Measurements from ENCODE around the gene PRRX2.
"Not testable (repeated sequence)": the region's sequence is repeated elsewhere in the genome, so short reads cannot be mapped to it uniquely, and the experiment has no call there.

PRRX2 gene

DNA sequence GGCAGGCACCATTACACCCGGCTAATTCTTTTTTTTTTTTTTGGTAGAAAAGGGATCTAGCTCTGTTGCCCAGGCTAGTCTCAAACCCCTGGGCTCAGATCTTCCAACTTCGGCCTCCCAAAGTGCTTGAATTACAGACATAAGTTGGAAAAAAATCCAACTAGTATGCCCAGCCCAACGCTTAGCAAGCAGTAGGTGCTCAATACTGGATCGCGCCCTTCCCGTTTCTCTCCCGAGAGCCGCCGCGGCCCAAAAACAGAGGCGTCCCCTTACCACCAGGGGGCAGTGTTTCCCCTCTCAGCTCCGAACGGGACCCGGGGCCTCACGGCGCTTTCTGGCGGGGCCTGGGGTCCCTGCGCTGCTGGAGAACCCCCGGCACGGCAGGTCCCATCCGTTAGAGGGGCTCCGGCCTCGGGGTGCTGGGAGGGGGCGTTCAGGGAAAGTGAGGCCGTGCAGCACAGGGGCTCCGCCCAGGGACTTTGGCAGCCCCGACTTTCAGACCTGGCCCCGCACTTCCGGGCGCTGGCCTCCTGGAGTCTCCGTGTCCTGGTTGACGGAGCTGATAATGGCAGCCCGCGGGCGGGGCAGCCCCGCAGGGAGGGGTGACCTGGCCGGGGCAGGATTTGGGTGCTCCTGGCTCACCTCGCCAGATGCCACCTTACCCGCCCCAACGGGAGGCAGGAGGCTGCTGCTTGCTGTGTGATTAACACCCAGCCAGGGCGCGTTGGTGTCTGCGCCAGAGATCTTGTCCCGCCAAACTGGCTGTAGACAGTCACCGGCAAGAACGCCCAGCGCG lies 72.2 kb downstream of the PRRX2 start:
- DNase-seq = peak; percentile 68

DNA sequence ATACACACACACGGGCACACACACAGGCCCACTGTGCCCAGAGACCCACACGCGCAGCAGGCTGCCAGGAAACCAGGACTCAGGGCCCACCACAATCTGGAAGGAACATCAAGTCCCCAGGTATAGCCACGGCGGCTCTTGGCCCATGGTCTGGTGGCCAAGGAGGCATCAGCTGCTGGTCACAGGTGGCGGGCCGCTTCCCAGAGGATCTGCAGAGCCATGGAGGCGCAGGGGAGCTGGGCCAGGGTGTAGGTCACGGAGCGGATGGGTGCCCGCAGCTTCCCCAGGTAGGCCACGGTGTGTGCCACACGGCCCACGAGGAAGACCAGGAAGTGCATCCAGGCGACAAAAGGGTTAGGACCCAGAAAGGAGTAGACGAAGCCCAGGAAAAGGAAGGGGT lies 74.0 kb downstream of the PRRX2 start:
- no peak for DNase-seq

DNA sequence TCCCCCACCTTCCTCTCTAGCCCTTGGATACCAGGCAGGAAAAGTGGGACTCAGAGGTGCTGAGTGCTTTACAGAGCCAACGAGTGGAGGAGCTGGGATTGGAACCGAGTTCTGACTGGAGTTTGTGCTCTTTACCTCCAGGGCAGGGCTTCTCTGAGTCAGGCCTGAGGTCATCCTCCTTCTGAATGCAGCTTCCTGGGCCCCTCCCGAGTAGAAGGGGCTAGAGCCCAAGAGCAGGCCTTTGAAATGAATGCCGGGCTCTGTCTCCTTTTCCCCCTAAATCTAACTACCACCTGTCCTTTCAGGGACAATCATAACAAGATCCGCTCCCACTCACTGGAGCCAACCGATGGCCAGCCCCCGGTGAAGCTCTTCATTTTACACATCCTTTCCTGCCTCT lies 74.7 kb downstream of the PRRX2 start:
- DNase-seq = no peak

DNA sequence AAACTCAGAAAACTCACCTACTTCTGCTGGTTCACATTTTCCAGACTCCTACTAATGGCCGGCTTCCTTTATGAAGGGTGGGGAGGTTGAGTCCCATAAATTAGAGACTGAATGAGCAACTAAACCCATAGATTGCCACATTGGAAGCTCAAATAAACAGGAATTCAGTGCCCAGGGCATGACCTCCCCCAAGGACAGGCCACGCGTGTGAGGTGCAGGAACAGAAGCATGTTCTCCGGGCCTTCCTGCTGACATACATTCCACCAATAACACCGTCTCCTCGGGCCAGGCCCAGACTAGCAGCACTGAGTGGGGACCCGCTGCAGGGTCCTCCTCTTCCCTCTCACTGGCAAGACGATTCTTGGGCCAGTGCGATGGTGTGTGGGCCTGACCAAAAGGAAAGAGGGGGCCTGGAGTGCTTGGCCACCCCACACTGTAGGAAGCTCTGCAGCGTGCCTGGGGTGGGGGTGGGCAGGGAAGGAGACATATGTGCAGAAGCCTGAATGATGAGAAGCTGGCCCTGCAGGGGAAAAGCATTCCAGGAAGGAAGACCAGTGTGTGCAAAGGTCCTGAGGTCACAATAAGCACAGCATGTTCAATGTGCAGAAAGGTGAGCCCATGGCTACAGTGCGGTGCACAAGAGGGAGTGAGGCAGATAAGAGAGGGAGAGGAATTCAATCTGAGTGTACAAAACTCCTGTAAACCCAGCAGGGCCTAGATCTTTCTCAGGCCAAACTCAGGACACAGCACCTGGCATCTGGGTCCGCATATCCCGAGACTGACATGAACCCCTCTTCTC lies 75.4 kb downstream of the PRRX2 start:
- DNase-seq = no peak

DNA sequence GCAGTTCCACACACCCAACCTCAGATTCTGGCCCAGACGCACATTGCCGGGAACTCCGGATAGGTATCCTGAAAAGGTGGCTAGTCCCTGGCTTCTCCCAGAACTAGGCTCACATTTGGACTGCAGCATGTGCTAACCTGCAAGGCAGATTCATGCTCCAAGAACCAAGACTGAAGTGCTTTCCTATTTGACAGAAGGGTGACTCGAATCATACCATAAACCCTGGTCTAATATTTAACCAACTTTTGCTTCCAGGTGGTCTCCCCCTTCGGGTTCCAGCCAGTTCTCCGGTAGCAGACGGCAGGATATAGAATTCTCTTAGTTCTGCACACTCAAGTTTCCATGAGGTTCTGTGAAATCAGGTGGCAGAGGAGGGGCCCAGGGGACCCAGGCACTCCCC lies 79.8 kb downstream of the PRRX2 start:
- no peak for DNase-seq

DNA sequence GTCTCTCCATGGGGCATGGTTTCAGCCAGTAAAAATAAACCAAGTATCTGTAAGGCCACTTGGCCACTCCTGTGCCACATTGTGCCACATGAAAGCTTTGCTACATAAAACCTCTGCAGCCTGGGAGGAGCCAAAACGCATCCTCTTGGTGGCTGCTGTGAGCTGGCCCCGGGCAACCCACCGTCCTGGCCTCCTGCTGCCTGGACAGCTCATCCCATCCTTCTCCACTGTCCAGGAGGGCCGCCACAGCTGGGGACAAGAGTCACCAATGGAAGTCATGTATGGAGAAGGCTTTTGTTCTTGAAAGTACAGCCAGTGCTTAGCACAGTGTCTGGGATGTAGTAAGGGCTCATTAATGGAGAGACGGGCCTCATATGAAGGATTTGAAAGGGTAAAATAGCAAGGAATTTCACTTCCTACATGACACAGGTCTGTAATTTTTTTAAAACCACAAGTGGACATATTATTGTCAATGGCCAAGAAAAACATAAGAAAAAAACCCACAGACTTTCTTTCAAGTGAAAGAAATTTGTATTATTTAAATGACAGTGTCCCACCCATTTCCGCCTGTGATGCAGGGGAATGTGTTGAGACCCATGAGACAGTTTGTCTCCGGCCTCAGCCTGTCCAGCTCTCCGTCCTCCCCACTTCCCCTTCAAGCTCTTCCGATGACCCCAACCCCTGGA lies 80.8 kb downstream of the PRRX2 start:
- DNase-seq = no peak

DNA sequence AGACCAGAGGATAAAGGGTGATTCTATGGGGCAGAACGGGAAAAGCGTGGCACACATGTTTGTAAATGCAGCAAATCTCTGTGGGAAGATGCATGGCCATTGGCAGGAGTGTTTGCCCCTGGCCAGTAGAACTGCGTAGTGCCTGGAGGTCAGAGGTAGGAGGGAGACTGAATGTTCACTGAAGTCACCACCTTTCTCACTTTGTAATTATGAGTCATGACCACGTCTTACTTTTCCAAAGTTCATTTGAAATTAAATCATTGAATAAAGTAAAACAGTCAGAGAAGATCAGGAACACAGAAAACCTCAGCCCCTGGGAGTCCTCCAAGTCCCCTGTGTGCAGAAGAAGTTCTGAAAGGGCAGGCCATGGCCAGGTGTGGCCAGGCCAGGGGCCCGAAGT lies 82.8 kb downstream of the PRRX2 start:
- DNase-seq = no peak

DNA sequence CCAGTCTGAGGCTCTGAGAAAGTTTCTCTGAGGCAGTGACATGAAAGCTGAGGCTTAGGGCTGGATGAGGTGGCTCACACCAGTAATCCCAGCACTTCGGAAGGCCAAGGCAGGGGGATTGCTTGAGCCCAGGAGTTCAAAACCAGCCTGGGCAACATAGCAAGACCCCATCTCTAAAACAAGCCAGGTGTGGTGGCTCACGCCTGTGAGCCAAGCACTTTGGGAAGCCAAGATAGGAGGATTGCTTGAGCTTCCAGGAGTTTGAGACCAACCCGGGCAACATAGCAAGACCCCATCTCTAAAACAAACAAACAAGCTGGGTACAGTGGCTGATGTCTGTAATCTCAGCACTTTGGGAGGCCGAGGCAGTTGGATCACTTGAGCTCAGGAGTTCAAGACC lies 83.6 kb downstream of the PRRX2 start:
- DNase-seq = not testable (repeated sequence)

DNA sequence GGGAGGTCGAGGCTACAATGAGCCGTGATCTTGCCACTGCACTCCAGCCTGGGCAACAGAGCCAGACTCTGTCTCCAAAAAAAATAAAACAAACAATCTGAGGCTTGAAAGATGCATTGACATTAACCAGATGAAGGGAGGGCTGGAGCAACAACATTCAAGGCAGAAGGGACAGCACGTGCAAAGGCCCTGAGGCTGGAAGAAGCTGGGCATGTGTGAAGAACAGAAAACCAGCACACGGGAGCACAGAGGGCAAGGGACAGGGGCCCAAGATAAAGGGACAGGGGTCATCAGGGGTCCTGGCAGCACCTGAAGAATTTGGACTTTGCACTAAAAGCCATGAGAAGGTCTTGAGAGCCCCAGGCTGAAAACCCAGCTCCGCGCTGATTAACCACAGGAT lies 84.1 kb downstream of the PRRX2 start:
- DNase-seq = no peak

DNA sequence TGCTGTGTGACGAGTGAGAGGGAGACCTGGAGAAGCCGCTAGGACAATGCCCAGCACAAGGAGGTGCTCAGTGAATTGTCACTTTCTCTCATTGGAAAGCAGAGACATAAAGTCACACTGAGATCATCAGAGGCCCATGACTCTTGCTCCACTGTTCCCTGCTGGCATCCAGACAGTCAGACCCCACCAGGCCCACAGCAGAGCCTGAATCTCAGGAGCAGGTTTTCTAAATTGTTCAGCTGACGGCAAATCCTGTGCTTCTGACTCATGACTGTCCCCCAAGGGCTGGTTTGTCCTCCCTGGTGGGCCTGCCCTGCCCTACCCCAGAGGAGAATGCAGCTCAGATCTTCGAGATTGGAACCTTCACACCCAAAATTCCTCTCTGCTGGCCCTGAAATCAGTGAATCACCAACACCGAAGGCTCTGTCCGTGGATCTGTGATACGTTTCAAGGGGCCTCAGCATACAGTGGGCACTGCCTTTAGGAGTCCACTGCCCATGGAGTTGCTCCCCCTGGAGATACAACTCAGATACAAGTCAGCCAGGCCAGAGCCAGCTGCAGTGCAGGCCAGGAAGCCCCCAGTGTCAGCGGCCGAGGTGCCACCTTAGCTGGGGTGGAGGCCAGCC lies 84.7 kb downstream of the PRRX2 start:
- no peak for DNase-seq

DNA sequence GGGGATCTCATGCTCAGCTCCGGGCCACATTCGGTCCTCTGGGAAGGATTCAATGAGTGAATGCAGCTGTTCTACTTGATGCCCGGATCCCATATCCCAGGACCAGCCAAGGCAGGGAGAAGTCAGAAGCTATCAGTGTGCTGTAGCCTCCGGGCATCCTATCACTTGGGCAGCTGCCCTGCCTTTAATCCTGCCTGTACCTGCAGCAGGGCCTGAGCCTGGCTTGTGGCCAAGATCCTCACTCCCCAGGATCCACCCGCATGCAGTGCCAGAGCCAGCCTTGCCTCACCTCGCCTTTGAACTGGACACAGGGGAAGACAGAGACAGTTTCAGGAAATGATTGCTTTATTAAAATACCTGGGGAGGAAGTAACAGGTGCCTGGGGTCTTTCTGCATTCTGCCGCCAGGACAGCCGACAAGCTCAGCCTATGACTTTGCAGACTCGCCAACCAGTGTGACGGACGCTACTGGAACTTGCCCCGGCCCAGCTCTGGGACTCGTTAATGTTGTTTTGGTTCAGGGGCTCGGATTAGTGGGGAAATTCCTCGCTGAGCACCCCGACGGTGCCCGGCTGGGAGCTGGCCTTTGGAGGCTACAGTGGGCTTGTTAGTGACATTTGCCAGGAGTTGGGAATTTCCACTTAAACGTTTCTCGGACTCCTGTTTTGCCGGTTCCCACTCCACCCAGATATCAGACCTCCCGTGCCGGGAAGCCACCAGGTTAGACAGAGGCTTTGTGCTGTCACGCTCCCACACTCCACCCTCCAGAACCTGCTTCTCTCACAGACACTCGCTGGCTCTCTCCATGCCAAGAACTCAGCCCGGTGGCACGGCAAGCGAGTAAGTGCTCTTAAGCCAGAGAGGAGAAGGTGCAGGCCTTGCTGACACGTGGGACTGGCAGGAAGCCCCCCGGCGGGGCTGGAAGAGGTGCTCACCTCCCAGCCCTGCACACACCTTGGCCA lies 86.7 kb downstream of the PRRX2 start:
- no peak for DNase-seq

DNA sequence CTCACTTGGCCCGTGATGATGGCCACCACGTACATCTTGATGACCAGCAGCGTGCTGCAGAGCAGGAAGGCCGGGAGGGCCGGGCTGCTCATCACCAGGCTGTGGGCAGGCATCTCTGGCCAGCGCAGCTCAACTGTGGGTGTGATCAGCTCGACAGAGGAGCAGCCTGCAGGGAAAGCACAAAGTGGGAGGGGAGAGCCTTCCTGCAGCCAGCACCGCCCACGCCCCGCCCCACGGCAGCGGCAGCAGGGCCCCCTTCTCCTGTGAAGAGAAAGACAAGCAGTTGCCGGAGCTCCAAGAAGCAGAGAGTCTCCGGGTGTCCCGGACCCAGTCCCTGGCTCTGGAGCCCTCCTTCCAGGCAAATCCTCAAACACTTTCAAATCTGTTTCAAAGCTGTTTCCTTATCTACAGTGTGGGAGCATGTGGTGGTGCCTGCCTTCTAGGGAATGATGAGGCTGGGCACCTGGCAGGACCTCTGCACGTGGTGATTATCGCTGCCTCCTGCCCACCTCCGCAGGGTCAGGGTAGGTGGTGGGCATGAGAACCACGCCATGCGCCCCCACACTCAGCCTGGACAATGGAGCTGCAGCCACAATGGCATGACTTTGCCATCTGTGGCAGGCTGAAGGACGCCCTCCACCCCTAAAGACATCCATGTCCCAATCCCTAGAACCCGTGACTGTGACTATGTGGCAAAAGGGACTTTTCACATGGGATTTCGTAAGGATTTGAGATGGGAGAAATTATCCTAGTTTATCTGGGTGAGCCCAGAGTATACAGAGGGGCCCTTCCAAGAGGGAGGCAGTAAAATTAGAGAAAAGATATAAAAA lies 87.7 kb downstream of the PRRX2 start, which contains the start of gene PTGES:
Gene PTGES (minus strand): TSS at position 143 of the 830 bp plus-strand sequence. CDS start 30 bp downstream, at position 113.
- DNase-seq = peak; percentile 39

DNA sequence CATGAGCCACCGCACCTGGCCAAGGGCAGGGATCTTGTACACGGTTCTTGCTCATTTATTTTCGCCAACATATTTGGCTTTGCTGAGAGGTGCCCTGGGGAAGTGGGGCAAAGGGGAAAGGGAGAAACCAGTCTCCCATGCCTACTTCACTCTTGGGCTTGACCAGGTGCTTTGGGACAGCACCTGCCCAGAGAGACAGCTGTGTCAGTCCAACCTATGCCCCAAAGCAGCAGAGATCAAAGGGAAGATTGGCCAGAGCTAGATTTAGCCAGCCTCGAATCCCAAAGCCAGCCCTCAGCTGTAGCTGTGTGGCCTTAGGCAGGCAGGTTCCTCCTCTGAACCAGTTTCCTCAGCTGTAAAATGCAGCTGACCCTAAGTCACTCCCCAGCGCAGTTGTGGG lies 89.7 kb downstream of the PRRX2 start:
- no peak for DNase-seq

DNA sequence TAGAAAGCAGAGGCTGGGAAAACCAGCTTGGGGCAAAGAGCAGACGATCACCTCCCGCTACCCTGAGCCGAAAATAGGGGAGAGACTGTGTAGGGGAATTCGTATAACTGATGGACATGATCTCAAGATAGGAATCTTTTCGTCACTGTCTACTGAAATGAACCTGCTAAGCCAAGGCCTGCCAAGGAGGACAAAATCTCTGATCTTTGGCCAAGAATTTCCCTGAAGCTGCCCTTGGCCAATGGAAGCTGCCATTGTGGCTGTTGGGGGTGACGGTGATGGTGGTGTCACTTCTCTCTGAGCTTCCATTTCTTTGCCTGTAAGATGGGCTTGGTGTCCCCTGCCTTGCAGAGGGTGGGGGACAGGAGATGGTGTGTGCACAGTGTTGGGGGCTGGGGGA lies 90.7 kb downstream of the PRRX2 start:
- DNase-seq = no peak

DNA sequence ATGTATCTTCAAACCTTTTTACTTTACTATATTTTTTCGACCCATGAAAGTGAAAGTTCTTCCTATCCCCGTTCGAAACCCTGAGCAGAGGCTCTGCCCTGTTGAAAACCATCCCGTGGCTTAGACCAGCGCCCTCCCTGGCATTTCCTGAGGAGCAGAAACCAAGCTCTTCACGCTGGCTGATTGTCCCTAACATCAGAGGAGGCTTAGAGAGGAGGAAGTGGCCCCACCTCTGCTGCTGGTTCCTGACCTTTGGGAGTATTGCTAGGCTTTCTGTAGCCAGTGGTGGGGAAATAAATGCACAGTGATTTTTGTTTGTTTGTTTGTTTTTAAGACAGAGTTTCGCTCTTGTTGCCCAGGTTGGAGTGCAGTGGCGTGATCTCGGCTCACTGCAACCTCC lies 91.6 kb downstream of the PRRX2 start:
- no peak for DNase-seq

DNA sequence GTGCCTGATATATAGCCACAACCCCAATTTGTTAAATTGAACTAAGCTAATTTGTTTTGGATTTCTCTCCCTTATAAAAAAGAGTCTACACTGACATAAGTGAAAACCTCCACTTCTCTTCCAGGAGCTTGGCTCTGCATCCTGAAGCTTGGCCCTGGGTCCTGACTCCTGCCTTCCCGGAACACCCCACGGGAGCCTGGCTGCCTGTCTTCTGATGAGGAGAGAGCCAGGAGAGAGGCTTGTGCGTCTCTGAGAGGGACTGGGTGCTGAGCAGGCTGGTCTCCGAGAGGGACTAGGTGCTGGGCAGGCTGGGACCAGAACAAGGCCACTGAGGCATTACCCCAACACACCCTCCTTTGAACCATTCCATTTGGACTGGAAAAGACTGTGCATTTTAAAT lies 93.9 kb downstream of the PRRX2 start:
- DNase-seq = no peak

DNA sequence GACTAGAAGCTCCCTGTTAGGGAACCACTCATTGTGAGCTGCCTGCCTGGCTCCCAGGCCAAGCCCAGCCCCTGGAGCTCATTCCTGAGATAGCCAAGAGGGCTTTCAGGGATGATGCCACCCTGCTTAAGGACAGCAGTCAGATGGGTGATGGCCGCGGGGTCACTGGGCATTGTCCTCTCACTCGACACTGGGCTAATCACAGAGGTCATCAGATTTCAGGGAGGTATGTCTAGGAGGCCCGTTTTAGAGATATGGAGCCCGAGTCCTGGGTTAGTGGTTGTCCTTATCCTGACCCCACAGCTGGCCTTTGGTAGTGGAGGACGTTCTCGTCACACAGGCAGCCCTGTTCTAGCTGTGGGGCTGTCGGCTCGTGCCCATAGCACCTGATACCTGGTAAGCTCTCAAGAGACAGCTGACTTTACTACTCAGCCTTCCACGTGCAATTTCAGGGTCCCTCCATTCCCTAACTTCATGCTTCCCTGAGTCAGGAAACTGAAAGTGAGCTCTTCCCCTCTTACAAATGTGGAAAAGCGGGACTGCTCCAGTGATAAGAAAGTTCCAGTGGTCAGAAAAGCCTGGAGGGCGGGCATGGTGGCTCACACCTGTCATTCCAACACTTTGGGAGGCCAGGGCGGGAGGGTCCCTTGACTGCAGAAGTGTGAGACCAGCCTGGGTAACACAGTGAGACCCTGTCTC lies 94.5 kb downstream of the PRRX2 start:
- DNase-seq = no peak

DNA sequence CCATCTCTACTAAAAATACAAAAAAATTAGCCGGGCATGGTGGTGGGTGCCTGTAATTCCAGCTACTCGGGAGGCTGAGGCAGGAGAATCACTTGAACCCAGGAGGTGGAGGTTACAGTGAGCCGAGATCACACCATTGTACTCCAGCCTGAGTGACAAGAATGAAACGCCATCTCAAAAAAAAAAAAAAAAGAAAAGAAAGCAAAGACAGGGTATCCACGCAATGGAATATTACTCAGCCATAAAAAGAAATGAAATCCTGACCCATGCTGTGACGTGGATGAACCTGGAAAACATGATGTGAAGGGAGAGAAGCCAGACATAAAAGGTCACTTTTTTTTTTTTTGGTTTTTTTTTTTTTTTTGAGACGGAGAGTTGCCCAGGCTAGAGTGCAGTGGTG lies 95.3 kb downstream of the PRRX2 start:
- not testable (repeated sequence) for DNase-seq

DNA sequence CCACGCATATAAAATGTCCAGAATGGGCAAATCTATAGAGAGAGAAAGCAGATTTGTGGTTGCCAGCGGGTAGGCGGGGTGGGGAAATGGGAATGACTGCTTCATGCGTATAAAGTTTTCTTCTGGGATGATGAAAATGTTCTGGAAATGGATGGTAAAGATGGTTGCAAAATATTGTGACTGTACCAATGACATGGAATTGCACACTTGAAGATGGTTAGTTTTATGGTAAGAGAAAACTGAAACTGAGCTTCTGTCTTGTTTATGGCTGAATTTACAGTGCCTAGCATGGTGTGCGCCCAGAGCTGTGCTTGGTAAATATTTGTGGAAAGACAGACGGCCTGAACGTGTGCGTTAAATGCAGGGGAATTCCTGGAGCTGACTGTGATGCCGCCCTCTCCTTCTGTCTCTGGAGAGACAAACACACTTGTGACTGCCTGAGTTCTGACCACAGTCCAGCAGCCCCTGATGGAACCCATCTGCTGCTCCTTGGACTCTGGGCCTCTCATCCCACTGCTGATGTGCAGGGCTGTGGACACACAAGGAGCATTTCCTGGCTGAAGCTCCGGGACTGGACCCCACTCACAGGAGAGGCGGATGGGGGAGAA lies 96.0 kb downstream of the PRRX2 start:
- DNase-seq = no peak

DNA sequence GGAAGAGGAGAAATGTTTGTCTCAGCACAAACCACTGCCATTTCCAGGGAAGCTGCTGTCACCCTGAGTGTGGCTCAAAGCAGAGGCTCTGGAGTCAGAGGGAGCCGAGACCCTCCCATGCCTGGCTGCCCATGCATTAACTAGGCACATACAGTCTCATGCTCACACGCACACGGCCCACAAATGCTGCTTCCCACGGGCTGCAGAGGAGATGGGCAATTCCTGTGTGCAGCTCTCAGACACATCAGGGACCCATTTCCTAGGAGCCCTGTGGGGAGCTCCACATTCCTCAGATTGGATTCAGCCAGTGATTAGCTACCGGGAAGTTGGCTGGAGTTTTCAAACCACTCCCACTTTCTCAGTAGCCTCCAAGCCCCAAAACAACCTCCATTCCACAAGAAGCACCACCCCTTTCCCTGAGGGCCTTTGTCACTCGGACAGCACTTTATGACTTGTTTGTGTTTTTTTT lies 96.5 kb downstream of the PRRX2 start:
- DNase-seq = no peak

Data from NCI-H1436 (cell line).